T-helper 2 cell treated with Interferon-gamma antibody and Interleukin-4, amounts not matched to agents 100 ng/mL and 5 ng/mL, for 36 hours (primary cell): ENCODE measurements around the gene CLASP1. TPM values are rescaled to one million over a fixed set of nuclear protein-coding genes. Genes with fewer than 3 reads are reported as not detected.
"Not testable (repeated sequence)": the region's sequence is repeated elsewhere in the genome, so short reads cannot be mapped to it uniquely, and the experiment has no call there.

Experiments used
- intact Hi-C: fragments of 100-400 bp; cut with micrococcal nuclease; formaldehyde crosslinking; loops from one replicate; pipeline ENCODE4 v1.15.1; 2023
- total RNA-seq: library from RNA; stranded (reverse); gene quantifications from 2 replicates; pipeline ENCODE4 v1.2.3, GENCODE V29; 2022

Gene CLASP1
- total RNA-seq, 1 donor from 2014 or later: 54.7 TPM

GRCh38 chr2:121478358-121478995 is 170.8 kb downstream of the CLASP1 start:
- intact Hi-C loops: not testable (repeated sequence)

- intact Hi-C loops: no loop called here
Measured at GRCh38 chr2:121476684-121477083, 172.6 kb downstream of the CLASP1 start.

DNA sequence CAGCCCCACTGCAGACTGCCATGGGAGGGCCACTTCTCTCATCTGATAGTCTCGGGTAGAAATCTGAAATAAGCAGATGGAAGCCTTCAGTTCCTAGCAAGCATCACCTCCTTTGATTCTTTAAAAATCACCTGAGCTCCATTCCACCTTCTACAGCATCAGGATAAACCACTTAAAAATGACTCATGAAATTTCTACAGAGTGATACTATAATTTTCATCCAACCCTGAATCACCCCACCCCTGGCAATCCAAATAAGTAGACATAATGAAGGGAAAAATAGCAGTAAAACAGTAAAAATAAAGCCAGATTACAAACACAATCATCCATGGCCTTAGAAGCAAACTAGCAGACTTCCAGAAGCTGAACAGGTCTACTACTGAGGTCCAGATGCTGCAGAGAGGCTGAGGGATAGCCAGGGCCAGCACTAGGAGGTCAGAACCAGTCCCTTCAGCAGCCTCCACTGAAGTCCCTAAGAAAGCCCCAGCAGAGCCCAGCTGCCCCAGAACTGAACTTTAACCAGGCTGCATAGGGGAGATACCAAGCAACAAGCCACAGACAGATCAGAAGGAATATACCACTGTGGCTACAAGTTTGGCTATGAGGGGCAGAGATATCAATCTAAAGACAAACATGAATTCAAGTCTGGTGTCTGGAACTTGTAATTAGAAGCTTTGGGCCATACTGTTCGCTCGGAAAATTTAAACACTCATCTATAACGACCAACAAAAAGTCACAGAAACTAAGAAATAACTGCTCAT is 173.3 kb downstream of the CLASP1 start:
- intact Hi-C loops: no loop called here

- intact Hi-C loops: no loop called here
Measured at GRCh38 chr2:121473512-121473911, 175.8 kb downstream of the CLASP1 start.

GRCh38 chr2:121472470-121472993 is 176.7 kb downstream of the CLASP1 start:
- intact Hi-C loops: no loop called here

- intact Hi-C loops: no loop called here
Measured at GRCh38 chr2:121471532-121472469, 177.5 kb downstream of the CLASP1 start.

DNA sequence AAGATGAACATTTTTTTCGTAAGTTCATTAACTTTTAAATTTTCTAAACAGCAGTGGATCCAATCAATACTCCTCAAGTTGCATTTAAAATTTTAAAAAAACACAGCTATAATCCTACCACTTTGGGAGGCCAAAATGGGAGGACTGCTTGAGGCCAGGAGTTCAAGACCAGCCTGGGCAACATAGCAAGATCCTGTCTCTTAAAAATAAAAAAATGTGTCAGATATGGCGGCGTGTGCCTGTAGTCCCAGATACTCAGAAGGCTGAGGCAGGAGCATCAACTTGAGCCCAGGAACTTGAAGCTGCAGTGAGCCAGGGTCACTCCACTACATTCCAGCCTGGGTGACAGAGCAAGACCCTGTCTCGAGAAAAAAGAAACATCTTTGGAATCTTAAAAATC is 178.3 kb downstream of the CLASP1 start:
- intact Hi-C loops: no loop called here

DNA sequence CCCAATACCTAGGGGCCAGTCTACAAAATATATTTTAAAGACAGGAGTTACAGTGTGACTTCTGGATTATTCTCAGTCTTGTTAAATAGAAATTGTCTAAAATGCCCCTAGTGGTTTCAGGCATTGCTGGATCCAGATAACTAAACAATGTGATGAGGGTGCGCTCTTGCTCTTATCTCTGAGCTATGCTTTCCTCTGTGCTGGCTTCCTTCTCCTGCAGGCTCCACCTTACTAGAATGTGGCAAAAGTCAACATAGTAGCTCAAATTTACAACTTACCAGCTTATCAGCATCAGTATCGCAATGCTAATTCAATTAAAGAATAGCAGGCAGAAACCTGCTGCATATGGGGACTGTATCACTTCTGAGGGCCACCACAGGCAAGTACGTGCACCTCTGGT is 179.9 kb downstream of the CLASP1 start:
- intact Hi-C loops: no loop called here

DNA sequence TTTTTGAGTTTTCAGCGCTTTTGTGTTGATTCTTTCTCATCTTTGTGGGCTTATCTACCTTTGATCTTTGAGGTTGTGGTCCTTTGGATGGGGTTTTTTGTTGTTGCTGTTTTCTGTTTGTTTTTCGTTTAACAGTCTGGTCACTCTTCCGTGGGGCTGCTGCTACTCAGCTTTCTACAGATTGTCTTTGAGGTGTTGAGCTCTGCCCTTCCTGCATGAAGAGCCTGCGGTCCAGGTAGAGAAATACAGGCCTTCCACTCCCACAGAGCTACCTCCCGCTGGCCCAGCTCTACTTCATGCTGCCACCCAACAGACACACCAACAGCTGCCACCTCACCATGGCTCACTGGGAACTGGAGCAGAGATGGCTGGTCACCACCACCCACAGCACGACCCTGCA is 180.3 kb downstream of the CLASP1 start:
- intact Hi-C loops: no loop called here

- intact Hi-C loops: no loop called here
Measured at GRCh38 chr2:121459291-121459690, 190.0 kb downstream of the CLASP1 start.

GRCh38 chr2:121456325-121456724 is 192.9 kb downstream of the CLASP1 start:
- intact Hi-C loops: no loop called here

GRCh38 chr2:121455446-121455845 is 193.8 kb downstream of the CLASP1 start:
- intact Hi-C loops: no loop called here

DNA sequence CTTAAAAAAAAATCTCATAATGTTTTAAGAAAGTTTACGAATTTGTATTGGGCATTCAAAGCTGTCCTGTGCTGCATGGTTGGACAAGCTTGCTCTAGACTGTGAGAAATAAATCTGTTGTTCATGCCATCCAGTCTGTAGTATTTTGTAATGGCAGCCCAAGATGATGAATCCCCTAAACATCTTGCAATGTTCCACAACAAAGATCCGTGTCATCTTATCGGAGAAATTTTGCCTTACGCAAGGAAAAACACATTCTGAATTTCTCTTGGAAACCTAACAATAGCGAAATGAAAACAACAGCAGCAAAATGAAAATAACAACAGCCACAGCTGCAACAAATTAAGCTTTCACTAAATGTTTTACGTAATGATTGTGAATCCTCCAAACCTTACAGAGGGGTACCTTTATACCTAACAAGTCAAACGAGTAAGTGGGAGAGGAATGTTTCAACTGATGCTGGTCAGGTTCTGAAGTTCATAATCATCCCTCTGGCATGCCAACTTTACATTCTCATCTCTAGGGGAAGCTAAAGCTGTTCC is 194.6 kb downstream of the CLASP1 start:
- intact Hi-C loops: no loop called here

DNA sequence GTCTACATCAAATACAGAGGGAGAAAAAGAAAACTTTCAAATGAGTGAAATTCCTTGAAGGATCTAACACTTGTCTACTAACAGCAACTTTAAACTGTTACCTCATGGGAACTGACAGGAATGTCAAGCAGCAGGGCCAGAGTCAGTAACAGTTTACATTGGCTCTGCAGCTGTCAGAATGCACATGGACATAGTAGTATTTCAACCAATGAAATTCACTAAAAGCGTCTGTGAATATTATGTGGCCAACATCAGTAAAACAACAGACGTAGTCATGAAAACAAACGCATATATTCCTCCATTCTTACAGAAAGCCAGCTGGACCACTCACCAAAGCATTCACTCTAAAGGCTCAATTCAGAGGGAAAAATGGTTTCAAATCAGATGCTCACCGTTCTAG is 197.9 kb downstream of the CLASP1 start:
- intact Hi-C loops: no loop called here

- intact Hi-C loops: no loop called here
Measured at GRCh38 chr2:121450301-121450700, 199.0 kb downstream of the CLASP1 start.

DNA sequence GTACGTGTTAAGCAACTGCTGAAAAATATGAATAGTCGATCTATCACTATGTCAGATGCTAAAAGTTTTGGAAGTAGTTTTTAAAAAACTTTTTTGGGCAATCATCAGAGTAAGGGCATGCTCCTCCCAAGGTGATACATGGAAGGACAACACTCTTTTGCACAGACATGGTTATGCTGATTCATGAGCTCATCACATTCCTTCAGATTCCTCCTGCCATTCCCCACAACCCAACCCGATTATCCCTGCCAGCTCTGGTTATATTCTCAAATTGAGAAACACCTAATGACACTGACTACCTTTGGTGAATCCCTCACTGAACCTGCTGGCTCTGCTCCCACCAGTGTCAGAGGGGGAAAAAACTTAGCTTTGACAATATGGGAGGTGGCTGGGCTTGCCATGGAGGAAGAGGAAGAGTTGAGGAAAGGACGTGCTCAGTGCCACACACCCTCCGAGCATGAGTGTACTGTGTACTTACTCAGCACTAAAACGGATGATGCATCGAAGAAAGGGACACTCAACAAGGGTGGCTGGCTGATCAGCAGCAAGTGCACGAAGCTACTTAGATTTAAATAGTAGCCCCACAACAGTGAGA is 202.5 kb downstream of the CLASP1 start:
- intact Hi-C loops: no loop called here

GRCh38 chr2:121442889-121443288 is 206.4 kb downstream of the CLASP1 start:
- intact Hi-C loops: no loop called here

- intact Hi-C loops: not testable (repeated sequence)
Measured at GRCh38 chr2:121438290-121438689, 211.0 kb downstream of the CLASP1 start.

DNA sequence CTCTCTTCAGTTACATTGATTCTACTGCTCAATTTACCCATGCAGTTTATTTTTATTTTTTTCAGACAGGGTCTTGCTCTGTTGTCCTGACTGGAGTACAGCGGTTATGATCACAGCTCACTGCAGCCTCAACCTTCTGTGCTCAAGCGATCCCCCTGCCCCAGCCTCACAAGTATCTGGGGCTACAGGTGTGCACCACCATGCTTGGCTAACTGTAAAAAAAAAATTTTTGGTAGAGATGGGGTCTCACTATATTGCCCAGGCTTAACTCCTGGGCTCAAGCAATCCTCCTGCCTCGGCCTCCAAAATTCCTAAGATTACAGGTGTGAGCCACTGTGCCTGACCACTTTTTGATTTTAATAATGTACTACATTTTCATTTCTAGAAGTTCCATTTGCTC is 212.3 kb downstream of the CLASP1 start:
- intact Hi-C loops: no loop called here

- intact Hi-C loops: no loop called here
Measured at GRCh38 chr2:121435790-121436189, 213.5 kb downstream of the CLASP1 start.

DNA sequence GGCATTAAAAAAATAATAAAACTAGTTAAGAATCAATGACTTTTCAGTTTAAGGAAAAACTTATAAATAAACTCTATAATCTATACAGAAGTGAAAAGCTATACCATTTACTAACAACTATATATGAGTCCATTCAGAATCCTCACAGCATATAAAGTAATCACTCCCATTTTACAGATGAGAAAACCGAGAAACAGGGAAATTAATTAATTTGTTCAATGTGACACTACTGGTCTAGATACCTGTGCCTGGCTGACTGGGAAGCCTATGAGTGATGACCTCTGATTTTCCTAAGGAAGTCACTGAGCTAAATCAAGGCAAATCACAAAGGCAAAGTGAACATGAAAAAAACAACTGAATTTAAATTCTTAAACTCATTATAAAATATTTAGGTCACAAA is 218.0 kb downstream of the CLASP1 start:
- intact Hi-C loops: no loop called here
